Stimulated activated CD4-positive, alpha-beta T cell treated with anti-CD3 and anti-CD28 coated beads, Interleukin-2, amount 100 ng/mL, for 48 hours (primary cell): ENCODE results near the gene ARHGEF28.

Source experiments
- DNase-seq, 2 donors: peaks; one replicate each; pipeline ENCODE4 v3.0.0-alpha.2; 2020

The ARHGEF28 gene

DNA sequence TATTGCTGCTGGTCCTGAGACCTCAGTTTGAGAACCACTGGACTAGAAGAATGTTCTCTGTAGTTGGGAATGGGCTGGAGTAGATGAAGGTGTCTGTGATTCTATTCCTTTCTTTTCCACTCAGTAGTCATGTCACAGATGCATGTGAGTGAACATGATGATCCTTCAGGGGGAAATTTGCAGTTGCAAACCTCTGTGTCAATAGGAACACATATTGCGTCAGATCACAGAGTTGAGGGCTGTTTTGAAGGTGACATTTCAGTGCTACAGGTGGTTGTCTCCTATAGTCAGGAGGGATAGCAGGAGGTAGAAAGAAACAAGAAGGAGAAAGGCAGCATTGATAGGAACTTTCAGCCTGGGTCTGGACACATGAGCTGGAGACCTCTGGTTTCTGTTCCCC is 239.3 kb downstream of the ARHGEF28 start:
- no peak for DNase-seq

DNA sequence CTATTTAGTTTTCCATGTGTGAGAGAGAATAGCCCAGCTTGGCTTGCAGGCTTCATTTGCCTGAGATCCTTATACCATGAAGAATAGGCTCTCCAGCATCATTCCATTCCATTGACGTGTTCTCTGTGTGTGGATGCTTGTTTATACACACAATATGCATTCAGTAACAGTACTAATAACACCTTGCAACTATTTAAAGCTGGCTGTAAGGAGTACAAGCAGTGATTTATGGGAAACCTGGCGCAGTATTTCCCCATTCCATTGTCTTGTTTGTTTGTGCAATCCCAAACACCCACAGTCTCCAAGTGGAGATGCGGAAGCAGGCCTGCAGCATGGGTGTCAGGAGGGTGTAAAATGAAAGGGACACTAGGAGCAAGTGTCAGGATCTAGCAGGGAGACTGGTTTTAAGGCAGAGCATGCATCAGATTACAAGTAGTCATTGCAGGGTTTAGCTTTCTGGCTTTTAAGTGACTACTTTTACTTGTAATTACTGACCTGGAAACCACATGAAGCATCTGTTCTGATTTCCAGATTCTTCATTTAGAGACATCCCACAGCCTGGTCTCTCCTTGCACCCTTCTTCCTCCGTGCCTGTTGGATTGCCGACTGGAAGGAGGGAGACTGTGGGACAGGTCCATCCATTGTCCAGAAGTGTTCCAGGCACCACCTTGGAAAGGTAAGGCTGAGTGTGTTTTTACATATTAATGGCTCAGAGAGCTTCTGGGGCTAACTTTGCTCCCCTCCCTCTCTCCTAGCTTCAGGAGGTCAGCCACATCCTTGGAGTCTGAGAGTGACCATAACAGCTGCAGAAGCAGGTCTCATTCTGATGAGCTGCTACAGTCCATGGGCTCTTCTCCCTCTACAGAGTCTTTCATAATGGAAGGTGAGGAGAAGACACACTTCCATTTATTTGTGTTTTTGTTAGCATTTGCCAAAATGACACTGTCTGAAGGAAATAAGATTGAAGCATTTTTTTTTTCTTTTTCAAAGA is 241.6 kb downstream of the ARHGEF28 start:
- no peak for DNase-seq

DNA sequence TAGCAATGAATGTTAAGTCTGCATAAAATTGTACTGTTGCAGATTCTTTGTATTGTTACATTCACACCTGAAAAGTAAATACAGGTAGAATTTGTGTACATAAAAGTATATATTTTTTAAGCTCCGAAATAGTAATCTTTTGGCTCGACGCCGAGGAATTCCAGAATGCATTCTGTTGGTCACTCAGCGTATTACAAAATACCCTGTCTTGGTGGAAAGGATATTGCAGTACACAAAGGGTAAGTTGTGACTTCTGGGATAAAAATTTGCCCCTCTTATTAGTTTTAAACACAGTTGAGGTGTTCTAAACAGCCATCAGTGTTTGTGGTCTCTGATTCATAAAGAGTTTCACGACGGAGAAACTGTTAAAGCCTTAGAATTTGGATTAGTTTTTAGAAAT is 257.6 kb downstream of the ARHGEF28 start:
- no peak for DNase-seq

DNA sequence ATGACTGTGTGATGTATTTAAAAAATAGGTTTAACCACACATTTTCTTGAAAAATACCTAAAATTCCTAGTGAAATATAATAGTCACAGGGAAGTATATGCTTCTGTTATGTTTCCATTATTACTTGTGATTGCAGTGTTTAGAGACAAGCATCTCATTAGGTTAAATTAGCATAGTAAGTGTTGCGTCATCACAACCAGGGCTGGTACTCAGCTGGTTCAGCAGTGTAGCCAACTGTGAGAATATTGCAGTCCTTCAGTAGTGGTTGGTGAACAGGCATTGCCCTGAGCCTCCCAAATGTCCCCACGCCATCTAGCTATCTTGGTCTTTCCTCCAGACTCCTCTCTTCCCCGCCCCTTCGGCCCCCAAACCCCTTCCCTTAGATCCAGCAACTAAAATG is 261.7 kb downstream of the ARHGEF28 start:
- DNase-seq = no peak

DNA sequence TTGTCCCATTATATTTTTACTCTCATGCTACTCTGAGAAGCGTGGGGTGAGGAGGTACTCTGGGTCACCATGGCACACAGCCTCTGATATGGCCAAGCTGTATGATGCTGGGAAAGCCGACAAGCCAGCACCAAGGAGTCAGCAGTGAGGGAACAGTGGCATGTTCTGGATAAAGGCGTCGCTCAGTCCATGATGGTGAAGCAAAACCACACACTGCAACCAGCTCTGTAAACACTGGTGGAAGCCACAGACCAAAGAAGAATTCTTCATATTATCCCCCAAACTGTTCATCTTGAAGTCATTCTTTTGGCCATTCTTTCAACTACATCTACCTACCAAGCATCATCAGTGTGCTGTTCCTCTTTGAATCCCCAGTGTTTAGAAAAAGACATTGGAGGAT is 264.6 kb downstream of the ARHGEF28 start:
- DNase-seq = no peak

DNA sequence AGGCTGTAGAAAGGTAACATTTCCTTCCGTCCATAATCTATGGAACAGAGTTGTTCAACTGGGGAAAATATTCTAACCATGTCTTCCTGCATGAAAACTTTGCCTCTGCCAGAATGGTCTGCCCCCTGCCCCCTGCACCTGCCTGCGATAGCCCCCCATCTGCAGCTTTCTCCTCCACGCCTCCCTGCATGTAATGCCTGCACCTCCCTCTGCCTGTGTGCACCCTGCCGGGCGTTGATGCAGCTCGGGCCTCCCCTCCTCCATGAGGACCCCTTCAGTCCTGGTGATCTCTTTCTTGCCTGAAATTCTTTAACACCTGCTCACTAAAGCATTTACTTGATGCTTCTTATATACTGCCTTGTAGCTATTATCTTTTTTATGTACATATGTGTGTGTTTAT is 266.2 kb downstream of the ARHGEF28 start:
- DNase-seq = no peak

DNA sequence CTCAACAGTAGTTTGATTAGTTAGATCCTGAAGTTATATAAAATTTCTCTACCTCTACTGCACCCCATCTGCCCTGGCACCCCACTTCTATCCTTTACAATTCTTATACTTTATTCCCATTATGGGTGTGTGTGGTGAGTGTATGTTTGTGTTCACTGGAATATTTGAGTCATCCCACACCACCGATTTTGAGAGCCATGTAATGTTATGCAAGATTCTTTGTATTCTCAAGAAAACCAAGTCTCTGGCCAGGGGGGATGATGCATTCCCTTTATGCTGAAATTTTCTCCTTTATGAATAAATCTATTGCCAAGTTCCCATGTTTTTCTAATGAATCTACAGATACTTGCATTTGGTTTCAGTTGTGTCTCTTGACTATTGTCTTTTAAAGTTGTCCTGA is 266.8 kb downstream of the ARHGEF28 start:
- no peak for DNase-seq

DNA sequence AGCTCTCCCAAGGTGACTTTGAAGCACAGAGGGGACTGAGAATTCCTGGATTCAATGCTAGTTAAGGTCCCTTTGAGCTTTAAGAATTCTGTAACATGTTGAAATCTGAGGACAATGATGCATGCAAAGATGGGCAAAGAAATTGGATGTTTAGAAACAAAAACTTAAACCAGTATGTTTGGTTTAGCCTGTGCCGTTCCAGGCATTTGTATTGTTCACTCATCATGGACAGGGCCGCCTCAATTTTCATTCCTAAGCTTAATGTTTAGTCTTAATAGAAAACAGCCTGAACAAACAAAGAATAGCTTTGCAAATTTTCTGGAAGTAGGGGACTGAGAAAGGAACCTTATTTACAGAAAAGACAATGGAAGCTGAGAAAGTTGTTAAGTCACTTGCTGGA is 267.8 kb downstream of the ARHGEF28 start:
- DNase-seq = no peak

DNA sequence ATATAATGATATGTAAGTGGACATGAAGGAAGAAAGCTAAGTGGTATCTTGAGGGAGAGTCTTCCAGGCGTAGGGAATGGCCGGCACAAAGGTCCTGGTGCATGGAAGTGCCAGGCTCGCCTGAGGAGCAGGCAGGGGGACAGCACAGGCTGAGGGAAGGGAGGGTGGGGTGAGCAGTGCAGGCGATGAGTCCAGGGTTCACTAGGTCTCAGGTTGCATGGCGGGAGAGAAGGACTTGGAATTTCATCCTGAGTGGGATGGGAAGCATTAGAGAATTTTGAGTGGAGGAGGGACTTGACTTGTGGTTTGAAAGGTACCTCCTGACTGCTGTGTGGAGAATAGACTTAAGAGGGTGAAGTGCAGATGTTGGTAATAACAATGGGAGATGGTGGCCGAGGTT is 268.9 kb downstream of the ARHGEF28 start:
- DNase-seq = no peak

DNA sequence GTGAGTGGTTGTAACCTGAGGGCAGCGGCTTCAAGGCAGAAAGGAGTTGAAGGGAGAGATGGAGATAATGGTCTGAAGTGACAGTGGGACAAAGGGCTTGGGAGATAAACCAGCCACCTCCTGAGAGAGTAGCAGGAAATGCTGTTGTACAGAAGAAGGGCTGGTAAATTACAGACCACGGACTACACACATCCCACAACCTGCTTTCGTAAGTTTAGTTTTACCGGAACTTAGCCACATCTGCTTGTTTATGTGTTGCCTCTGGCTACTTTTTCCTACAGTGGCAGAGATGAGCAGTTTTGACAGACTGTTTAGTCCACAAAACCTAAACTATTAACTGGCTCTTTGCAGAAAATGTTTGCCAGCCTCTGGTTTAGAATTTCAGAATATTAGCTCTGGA is 269.5 kb downstream of the ARHGEF28 start:
- DNase-seq = no peak

DNA sequence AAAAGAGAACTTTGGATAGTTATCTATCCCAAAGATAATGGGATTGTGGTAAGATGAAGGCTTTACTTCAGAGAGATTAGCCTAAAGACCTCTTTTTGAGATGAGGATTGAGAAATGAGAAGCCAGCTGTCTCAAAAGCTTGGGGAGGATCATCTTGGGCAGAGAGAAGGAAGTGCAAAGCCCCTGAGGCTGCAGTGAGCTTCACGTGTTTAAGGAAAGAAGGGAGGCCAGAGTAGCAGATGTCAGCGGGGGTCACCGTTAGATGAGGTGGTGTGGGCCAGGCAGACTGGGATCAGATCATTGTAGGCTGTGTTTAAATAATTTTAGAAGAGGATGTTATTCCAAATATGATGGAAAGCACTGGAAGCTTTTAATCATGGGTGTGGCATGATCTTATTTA is 270.1 kb downstream of the ARHGEF28 start:
- DNase-seq = no peak

DNA sequence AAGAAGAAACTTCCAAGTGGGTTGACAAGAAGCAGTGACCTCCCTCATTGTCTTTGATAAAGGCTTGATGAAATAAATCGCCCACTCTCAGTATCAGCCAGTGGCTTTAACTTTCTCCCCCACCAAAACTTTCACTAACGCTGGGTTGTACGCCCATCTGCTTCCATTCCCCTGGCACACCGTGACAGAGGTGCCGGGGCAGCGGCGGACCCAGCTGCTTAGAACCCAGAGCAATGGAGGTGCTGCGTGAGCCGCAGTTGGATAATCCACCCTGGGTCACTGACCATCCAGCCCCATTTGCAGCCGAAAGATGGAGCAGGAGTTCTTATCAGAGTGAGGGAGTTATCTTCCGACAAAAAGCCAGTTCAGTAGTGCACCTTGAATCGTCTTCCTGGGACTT is 270.7 kb downstream of the ARHGEF28 start:
- DNase-seq = no peak

DNA sequence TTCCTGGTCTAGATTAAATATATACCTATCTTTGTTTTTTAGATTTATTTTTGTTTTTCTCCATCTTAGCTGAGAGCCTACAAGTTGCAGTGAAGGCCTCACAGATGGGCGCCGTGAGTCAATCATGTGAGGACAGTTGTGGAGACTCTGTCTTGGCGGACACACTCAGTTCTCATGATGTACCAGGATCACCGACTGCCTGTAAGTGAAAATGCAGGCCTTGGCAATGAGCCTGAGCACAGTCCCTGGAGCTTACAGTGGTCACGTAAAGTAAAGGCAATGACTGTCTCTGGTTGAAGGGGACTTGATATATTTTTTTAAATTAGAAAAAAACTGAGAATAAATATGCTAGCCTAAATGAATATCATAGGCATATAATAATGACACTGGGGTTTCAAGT is 271.9 kb downstream of the ARHGEF28 start:
- no peak for DNase-seq

DNA sequence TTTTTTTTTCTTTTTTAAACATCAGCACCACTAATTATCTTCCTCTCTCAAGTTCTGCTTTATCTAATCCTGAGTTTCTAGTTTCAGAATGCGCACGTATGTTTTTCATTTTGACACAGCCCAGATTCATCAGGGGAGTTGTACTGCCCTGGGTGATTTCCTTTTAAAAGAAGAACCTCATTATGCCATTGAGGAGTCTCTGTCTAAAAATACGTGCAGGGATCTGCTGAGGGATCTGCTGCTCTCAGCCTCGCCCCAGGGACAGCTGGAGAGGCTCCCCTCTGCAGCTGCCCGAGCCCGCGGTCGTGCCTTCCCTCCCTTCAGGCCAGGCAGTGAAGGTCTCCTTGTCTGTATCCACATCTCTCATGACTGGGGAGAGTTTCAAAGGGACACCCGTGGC is 273.1 kb downstream of the ARHGEF28 start:
- no peak for DNase-seq

DNA sequence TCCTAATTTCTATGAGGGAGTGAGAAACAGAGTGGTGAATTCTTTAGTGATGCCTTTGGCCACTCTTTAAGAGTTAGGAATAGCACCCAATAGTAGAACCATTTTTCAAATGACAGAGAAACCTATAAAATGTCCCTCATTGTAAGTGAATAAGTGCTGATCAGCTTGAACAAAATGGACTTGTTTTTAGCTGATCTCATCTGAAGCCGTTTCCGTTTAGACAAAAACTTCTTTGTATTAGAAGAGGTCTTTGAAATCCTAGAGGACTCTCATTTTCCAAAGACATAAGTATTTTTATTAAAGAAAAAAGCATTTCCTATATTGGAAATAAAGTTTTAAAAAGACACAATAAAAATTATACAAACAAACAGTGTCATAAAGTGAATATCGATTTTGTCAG is 273.9 kb downstream of the ARHGEF28 start:
- no peak for DNase-seq

DNA sequence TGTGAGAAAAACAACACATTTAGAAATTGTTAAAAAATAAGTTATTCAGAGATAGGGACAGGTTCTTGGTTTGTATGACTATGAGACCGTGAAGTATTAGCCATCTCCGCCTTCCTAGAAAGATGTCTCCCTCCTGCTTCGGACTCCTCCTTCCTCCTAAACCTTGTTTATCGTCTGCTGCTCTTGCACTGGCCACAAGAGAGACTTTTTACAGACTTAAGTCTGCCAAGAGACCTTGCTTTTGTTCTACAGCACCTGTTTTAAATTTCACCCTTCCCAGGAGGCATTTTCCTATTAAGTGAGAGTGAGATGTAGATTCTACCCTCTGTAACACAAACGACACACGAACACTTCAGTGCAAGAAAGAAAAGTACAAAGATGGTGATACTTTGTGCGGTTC is 274.6 kb downstream of the ARHGEF28 start:
- no peak for DNase-seq

DNA sequence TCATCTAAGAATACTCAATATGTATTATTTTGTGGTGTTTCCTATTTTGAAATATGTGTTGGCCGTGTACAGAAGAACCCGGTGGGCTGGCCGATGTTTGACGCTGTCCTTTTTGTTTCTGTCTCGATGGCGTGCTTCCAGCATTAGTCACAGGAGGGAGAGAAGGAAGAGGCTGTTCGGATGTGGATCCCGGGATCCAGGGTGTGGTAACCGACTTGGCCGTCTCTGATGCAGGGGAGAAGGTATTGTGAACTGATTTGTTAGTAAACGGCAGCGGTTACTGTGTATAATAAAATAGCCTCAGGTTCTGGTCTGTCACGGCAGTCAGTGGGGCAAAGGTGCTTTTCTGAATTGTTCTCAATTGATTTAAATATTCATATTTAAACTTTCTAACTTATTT is 275.0 kb downstream of the ARHGEF28 start:
- DNase-seq = no peak

DNA sequence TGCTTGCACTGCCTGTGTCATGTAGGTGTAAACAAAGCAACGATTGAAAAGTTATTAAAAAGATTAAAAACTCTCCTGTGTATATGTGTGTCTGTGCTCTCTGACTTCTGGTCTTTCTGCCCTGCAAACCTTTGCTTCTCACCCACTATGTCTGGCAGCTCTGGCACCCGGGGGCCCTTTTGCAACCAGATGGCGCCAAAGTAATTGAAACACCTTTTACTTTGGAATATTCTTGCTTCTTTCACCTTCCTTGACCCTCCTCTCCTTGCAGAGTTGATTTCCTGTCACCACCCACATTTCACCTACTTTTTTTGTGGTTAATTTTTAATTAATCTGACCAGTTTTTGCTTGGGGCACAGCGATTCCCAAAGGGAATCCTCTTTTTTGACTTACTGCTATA is 275.5 kb downstream of the ARHGEF28 start:
- DNase-seq = no peak

DNA sequence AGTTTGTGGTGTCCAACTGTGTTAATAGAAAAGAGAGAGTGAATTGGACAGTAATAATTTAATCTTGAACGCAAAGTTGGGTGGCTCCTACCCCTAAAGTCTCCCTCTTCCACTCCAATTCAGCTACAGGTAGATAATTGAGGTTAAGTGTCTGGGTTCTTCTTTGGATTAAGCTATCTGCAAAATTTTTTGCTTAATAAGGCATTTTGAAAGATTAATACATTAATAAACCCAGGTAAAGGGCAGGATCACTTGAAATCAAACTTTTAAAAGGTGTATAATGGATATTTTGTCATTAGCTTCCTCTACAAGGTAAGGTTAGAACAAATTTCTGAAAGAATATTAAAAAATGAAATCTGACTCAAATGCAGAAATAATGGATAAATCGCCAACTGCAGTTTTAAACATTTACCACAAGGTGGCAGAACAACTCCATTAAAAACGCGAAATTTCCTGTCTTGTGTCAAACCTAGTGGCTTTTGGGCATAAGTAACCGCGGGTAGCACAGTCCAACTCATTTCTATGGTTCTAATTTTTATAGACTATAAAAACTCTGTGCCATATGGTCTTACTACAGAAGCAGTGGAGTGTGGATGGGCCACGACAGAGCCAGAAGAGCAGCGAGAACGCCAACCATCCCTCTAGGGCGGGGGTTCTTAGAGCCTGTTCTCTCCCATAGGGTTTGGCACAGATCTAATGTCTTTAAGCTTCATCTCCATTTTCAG is 276.5 kb downstream of the ARHGEF28 start:
- peak in 1 of 2 donors; percentile 7 for DNase-seq

DNA sequence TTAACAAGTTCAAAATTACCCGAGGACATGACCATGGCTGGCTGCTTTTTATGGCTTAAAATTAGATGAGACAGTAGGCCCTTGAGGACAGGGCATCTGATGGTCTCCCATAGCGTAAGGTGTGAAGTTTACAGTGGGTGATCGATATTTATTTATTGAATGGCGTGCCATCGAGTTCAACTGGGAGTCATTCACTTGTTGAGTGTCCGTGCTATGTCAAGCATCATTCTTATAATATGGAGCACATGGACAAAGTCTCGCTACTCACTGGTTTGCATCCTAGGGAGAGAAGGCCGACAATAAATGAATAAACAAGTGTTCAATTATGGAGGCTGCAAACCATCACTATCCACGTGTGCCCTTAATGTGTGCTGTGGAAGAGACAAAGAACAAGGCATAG is 277.2 kb downstream of the ARHGEF28 start:
- DNase-seq = no peak

DNA sequence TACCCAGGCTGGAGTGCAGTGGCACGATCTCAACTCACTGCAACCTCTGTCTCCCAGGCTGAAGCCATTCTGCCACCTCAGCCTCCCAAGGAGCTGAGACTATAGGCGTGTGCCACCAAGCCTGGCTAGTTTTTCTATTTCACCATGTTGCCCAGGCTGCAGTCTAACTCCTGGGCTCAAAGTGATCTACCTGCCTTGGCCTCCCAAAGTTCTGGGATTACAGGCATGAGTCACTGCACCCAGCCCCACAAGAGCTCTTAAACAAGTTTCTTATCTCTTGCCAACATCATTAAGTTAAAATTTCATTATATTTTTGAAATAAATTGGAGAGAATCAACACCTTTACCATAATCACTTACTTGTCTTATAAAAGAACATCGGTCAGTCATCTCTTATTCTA is 280.3 kb downstream of the ARHGEF28 start:
- DNase-seq = no peak

DNA sequence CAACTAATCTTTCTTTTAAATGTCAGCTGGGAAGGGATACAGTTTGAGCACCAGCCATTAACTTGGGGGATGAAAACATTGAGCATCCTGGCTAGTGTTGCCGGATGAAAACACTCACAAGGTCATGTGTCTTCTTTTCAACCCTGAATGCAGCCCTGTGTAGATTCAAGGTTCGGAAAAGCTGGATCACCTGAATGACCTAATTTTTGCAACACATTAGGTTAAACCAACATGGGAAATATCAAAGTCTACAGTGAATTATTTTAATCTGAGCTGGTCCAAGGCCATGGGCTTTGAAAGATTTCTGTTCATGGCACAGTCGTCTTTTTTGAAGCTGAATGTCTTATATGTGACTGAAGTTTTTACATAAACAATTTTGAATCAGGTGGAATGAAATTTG is 281.2 kb downstream of the ARHGEF28 start:
- DNase-seq = no peak

DNA sequence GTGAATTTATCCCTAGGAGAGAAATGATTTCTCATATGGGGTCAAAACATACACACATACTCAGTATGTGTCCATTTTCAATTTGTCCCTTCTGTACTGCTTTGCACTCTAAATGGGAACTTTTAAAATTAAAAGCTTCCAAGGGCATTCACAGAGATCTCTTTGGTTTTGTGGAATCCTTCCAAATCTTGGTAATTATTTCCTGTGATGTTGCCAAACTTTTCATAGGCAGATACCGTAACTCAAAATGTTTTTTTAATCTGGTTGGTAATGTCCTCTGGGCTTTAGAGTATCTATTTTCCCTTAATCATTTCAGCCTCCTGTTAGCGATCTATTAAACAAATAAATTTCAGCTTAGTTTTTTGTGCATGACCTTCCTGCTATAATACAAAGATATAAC is 282.4 kb downstream of the ARHGEF28 start:
- no peak for DNase-seq

DNA sequence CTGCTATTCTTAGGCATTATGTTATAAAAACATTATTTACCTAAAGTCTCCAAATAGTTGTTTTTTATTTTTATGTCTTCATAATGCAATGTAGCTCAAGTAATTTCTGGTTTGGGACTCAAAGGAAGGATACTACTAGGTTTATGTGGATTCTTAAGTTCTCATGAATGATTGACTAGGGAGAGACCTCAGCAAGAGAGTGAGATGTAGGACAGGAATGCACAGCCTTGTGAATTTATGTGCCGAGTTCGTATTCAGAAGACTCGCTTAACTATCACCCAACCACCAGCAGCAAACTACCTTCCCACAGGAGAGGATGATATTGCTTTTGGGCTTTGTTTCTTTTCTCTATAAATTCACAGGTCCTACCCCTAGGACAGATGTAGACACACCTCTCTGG is 282.9 kb downstream of the ARHGEF28 start:
- no peak for DNase-seq
